Measurements from ENCODE around the gene UTP14C. TPM values are rescaled to one million over a fixed set of nuclear protein-coding genes. Genes with fewer than 3 reads are reported as not detected.
"Not testable (repeated sequence)": the region's sequence is repeated elsewhere in the genome, so short reads cannot be mapped to it uniquely, and the experiment has no call there.

UTP14C gene
- total RNA-seq, 3 donors from 2014 or later, result 17.3 to 22.2 (median 20.3) TPM

- Histone ChIP-seq H3K36me3 (peaks cover 5% of the 10 kb centered on the region), H3K27me3 (no peaks in the 10 kb centered on the region), H3K4me3 (no peak overlapping the region), H3K9me3 (peaks cover 0 to 4% of the 10 kb centered on the region in 2 donors), H3K27ac (no peak overlapping the region), H3K4me1 (no peaks in the 10 kb centered on the region)
- intact Hi-C loops (cut with DNase I; ENCODE audit: low total_unique reads), result no loop called here
- no peak for DNase-seq (ENCODE audit: low spot score in 2 of 2)
- TF ChIP-seq POLR2A (IDR thresholded peaks at IDR 0.05), result no peak
- no peak for TF ChIP-seq POLR2AphosphoS5 (IDR thresholded peaks at IDR 0.05)
- TF ChIP-seq, protein P1, sequence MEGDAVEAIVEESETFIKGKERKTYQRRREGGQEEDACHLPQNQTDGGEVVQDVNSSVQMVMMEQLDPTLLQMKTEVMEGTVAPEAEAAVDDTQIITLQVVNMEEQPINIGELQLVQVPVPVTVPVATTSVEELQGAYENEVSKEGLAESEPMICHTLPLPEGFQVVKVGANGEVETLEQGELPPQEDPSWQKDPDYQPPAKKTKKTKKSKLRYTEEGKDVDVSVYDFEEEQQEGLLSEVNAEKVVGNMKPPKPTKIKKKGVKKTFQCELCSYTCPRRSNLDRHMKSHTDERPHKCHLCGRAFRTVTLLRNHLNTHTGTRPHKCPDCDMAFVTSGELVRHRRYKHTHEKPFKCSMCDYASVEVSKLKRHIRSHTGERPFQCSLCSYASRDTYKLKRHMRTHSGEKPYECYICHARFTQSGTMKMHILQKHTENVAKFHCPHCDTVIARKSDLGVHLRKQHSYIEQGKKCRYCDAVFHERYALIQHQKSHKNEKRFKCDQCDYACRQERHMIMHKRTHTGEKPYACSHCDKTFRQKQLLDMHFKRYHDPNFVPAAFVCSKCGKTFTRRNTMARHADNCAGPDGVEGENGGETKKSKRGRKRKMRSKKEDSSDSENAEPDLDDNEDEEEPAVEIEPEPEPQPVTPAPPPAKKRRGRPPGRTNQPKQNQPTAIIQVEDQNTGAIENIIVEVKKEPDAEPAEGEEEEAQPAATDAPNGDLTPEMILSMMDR (IDR thresholded peaks at IDR 0.05), result no peak
These were observed 2.1 kb upstream of the UTP14C start for GRCh38 chr13:52022356-52022755.

DNA sequence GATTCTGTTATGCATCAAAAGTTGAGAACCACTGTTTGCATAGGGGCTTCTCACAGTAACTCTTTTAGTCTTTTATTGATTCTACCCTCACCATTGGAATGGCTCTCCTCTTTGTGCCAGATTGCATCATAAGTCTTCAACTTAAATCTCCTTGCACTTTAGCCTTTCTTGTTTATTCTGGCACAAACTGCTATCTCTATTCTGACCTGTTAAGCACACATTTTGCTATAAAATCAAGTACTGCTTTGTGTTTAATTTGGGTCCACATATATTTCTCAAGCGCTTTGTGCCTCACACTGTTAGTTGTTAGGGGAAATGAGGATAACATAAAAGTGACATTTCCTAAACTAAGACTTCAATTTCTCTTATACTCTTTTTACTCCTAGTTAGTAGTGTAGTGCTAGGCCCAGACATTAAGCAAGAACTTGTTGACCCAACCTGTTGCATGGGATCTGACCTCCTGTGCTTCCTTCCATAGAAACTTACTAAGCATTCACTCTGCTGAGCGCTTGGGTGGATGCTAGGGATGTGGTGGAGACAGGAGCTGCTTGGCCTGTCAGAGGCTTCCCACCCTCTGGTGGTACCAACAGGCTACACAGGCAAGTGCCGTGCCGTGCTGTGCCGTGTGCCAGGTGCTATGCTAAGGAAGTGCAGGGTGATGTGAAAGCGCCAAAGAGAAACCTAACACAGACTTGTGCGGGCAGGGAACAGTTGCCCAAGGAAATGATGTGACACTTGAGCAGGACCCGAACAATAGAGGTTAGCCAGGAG is 1.2 kb downstream of the UTP14C start:
- H3K4me1 ChIP-seq, result no peaks in the 10 kb centered on the region
- peaks cover 5% of the 10 kb centered on the region for H3K36me3 ChIP-seq

GRCh38 chr13:52026246-52026626 is 1.7 kb downstream of the UTP14C start:
- Histone ChIP-seq H3K9me3 (peaks cover 5 to 14% of the 10 kb centered on the region in 2 donors), H3K36me3 (peaks cover 5% of the 10 kb centered on the region), H3K4me3 (no peak overlapping the region), H3K27ac (no peak overlapping the region), H3K4me1 (no peaks in the 10 kb centered on the region), H3K27me3 (no peaks in the 10 kb centered on the region)
- intact Hi-C loops (cut with DNase I; ENCODE audit: low total_unique reads), result no loop called here
- no peak for DNase-seq (ENCODE audit: low spot score in 2 of 2)
- TF ChIP-seq POLR2AphosphoS5 (IDR thresholded peaks at IDR 0.05), result no peak
- TF ChIP-seq, protein P1 (IDR thresholded peaks at IDR 0.05), result no peak
- TF ChIP-seq POLR2A (IDR thresholded peaks at IDR 0.05), result no peak

More for the DNA sequence above, 1.2 kb downstream of the UTP14C start:
- H3K4me3 ChIP-seq, result no peak overlapping the region
- H3K27ac ChIP-seq, result no peak overlapping the region
- no peak for DNase-seq (ENCODE audit: low spot score in 2 of 2)
- TF ChIP-seq, protein P1 (IDR thresholded peaks at IDR 0.05), result no peak
- TF ChIP-seq POLR2AphosphoS5 (IDR thresholded peaks at IDR 0.05), result no peak
- TF ChIP-seq POLR2A (IDR thresholded peaks at IDR 0.05), result no peak
- intact Hi-C loops (cut with DNase I; ENCODE audit: low total_unique reads), result no loop called here
- no peaks in the 10 kb centered on the region for H3K27me3 ChIP-seq
- H3K9me3 ChIP-seq, result peaks cover 5 to 14% of the 10 kb centered on the region in 2 donors

DNA sequence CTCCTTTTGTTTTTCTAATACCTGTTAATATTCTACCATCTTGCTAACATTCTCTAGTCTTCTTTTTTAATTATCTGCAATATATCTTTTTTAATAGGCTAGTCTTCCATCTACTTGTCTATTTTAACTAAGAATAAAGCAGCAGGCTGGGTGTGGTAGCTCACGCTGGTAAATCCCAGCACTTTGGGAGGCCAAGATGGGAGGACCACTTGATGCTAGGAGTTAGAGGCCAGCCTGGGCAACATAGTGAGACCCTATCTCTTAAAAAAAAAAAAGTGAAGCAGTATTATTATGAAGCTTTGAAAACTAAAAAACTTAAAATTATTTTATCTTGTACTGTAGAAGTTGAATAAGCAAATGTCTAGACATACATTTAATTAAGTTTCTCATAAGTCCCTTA is 3.3 kb downstream of the UTP14C start:
- Histone ChIP-seq H3K9me3 (peaks cover 5 to 14% of the 10 kb centered on the region in 2 donors), H3K4me1 (no peaks in the 10 kb centered on the region), H3K27me3 (no peaks in the 10 kb centered on the region), H3K27ac (no peak overlapping the region), H3K4me3 (no peak overlapping the region), H3K36me3 (peaks cover 5% of the 10 kb centered on the region)
- intact Hi-C loops (cut with DNase I; ENCODE audit: low total_unique reads), result no loop called here
- TF ChIP-seq POLR2A (IDR thresholded peaks at IDR 0.05) (no peak), POLR2AphosphoS5 (IDR thresholded peaks at IDR 0.05) (no peak)
- TF ChIP-seq, protein P1 (IDR thresholded peaks at IDR 0.05), result no peak
- DNase-seq (ENCODE audit: low spot score in 2 of 2), result no peak

- H3K27me3 ChIP-seq, result no peaks in the 10 kb centered on the region
These were observed 5.1 kb downstream of the UTP14C start for GRCh38 chr13:52029569-52029968.

GRCh38 chr13:52030401-52030800 is 5.9 kb downstream of the UTP14C start:
- peaks cover 5 to 14% of the 10 kb centered on the region in 2 donors for H3K9me3 ChIP-seq
- intact Hi-C loops (cut with DNase I; ENCODE audit: low total_unique reads), result loop anchor here (10.0 kb wide), 1 partner anchor 394 kb away; no protein-coding TSS in a partner anchor
- H3K27me3 ChIP-seq; H3K36me3 ChIP-seq; H3K27ac ChIP-seq; DNase-seq (ENCODE audit: low spot score in 2 of 2); H3K4me1 ChIP-seq; H3K4me3 ChIP-seq: not testable (repeated sequence)

More at GRCh38 chr13:52029569-52029968, 5.1 kb downstream of the UTP14C start:
- TF ChIP-seq, protein P1 (IDR thresholded peaks at IDR 0.05), result no peak
- TF ChIP-seq POLR2AphosphoS5 (IDR thresholded peaks at IDR 0.05) (no peak), POLR2A (IDR thresholded peaks at IDR 0.05) (no peak)
- intact Hi-C loops (cut with DNase I; ENCODE audit: low total_unique reads), result no loop called here
- Histone ChIP-seq H3K27ac (no peak overlapping the region), H3K4me3 (no peak overlapping the region), H3K9me3 (peaks cover 5 to 14% of the 10 kb centered on the region in 2 donors), H3K36me3 (no peaks in the 10 kb centered on the region), H3K4me1 (no peaks in the 10 kb centered on the region)
- DNase-seq (ENCODE audit: low spot score in 2 of 2), result peak in 1 of 2 donors; percentile 27

Data from breast epithelium (tissue), 4 donors.